ENCODE measurements around the gene NAGPA.
"Not testable (repeated sequence)": the region's sequence is repeated elsewhere in the genome, so short reads cannot be mapped to it uniquely, and the experiment has no call there.

The NAGPA gene

GRCh38 chr16:5033256-5034166 is at the start of gene NAGPA:
TSS of gene NAGPA (minus strand) at chr16:5033935. CDS start at chr16:5033914, 21 bp downstream.
- peak; percentile 45 for DNase-seq

- DNase-seq = peak; percentile 64
These were observed 47.3 kb upstream of the NAGPA start for GRCh38 chr16:5080996-5081395.

- DNase-seq = not testable (repeated sequence)
These were observed 46.7 kb upstream of the NAGPA start for GRCh38 chr16:5080461-5080860.

- DNase-seq = no peak
These were observed 44.9 kb upstream of the NAGPA start for GRCh38 chr16:5078626-5079025.

GRCh38 chr16:5077304-5077703 is 43.6 kb upstream of the NAGPA start:
- no peak for DNase-seq

- no peak for DNase-seq
These were observed 41.9 kb upstream of the NAGPA start for GRCh38 chr16:5075637-5076036.

- DNase-seq = not testable (repeated sequence)
These were observed 40.0 kb upstream of the NAGPA start for GRCh38 chr16:5073771-5074170.

GRCh38 chr16:5073279-5073629 is 39.5 kb upstream of the NAGPA start:
- DNase-seq = no peak

GRCh38 chr16:5072334-5073278 is 38.9 kb upstream of the NAGPA start:
- DNase-seq = no peak

- DNase-seq = peak; percentile 49
These were observed 38.1 kb upstream of the NAGPA start, which contains the start of gene ALG1 for GRCh38 chr16:5071681-5072333. TSS of gene ALG1 (plus strand) at chr16:5071843. CDS start at chr16:5071850, 7 bp downstream.

- no peak for DNase-seq
These were observed 37.6 kb upstream of the NAGPA start for GRCh38 chr16:5071341-5071680.

GRCh38 chr16:5070431-5071186 is 36.9 kb upstream of the NAGPA start:
- DNase-seq = no peak

GRCh38 chr16:5069854-5070253 is 36.1 kb upstream of the NAGPA start:
- DNase-seq = no peak

GRCh38 chr16:5069048-5069447 is 35.3 kb upstream of the NAGPA start:
- DNase-seq = no peak

- no peak for DNase-seq
These were observed 32.8 kb upstream of the NAGPA start for GRCh38 chr16:5066511-5066910.

GRCh38 chr16:5065813-5066212 is 32.1 kb upstream of the NAGPA start, which contains the start of gene C16orf89:
TSS of gene C16orf89 (minus strand) at chr16:5065956. CDS start at chr16:5065908, 48 bp downstream.
- no peak for DNase-seq

GRCh38 chr16:5065326-5065725 is 31.6 kb upstream of the NAGPA start:
- DNase-seq = no peak

- DNase-seq = peak; percentile 46
These were observed 31.2 kb upstream of the NAGPA start for GRCh38 chr16:5064915-5065314.

- DNase-seq = peak; percentile 5
These were observed 29.3 kb upstream of the NAGPA start for GRCh38 chr16:5062790-5063765.

- DNase-seq = no peak
These were observed 28.3 kb upstream of the NAGPA start for GRCh38 chr16:5062051-5062450.

GRCh38 chr16:5060073-5060641 is 26.4 kb upstream of the NAGPA start:
- no peak for DNase-seq

Measured in DMS153 (cell line).